Activated CD4-positive, alpha-beta T cell treated with anti-CD3 and anti-CD28 coated beads, Interleukin-10, Interleukin-2, amounts not matched to agents 100 ng/mL and 50 ng/mL, durations not matched to agents 16 hours and 8 hours (primary cell): ENCODE results near the gene PFN4.
"Not testable (repeated sequence)": the region's sequence is repeated elsewhere in the genome, so short reads cannot be mapped to it uniquely, and the experiment has no call there.

Experiments
- DNase-seq: peaks from one replicate; pipeline ENCODE4 v3.0.0-alpha.2; 2020

Gene PFN4, protein sequence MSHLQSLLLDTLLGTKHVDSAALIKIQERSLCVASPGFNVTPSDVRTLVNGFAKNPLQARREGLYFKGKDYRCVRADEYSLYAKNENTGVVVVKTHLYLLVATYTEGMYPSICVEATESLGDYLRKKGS

DNA sequence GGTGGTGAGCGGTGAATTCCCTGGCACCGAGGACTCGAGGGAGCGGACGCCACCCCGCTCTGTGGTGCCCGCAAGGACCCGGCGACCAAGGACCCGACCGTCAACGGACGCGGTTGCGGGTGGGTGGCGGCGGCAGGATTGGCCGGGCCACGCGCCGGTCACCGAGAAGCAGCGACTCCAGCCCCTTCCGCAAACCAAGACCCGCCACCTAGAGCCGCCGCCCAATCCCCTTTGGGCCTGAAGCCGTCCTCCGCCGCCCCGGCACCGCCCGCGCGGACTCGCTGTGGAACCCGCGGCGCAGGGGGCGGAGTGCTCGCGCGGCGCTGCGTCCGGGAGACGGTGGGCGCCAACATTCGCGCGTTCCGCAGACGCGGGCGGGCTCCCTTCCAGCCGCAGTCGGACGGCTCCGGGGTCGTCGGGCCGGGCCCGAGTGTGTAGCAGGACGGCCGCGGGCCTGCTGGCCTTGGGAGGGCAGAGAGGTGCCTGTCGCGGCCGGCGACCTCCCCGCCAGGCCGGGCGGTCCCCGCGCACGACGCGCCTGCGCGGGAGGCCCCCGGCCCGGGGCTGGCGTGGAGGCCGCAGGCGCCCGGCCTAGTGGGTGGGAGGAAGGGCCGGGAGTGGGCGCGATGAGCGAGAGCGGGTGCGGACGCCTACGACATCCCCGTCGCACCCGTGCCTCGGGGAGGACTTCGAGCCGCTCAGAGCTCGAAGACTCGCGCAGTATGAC, at the start of gene PFN4, which contains the start of gene FAM228B:
Gene PFN4 (minus strand): TSS at position 140 of the 727 bp plus-strand sequence. CDS start 799 bp downstream, outside the sequence.
Gene FAM228B (plus strand): TSS at position 275 of the 727 bp plus-strand sequence. CDS start 893 bp downstream, outside the sequence.
- DNase-seq: peak; percentile 87

DNA sequence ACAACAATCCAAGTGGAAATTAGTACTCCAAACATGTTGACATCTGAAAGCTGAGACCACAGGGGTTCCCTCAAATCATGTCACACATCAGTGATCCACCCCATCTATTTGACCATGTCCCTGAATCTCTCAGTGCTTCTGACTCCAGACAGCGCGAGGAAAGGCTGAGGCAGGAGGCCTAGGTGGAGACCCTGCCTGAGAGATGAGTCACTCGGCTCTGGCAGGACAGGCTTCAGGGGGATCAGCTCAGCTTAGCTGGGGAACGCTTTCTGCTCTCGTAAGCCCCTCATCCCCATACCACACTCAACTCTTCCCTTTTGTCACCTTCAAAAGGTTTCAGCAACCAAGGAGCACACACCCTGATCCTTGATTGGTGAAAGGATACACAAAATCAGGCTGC, 45.9 kb upstream of the PFN4 start:
- DNase-seq: no peak

DNA sequence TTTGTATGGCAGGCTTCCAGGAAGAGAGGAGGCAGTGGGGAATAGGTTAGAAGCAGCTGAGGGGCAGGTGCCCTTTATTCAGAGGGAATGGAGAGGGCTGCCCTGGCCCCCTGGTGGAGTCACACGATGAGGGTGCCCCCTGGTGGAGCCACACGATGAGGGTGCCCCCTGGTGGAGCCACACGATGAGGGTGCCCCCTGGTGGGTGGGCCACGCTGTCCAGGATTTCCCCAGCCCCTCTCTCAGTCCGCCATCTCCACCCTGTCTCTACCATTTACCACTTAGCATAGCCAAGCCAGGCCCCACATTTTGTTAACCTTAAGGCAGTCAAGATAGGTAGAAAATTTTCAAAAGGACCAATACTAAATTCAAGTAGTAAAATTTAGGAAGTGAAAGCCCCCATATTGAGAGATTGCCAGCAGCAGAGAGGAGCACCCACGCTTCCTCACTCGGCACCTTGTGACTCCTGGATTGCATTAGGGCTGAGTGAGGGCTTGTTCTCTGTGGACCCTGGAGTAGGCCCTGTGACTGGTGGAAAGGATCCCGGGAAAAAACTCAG, 41.4 kb upstream of the PFN4 start:
- DNase-seq: peak; percentile 41

DNA sequence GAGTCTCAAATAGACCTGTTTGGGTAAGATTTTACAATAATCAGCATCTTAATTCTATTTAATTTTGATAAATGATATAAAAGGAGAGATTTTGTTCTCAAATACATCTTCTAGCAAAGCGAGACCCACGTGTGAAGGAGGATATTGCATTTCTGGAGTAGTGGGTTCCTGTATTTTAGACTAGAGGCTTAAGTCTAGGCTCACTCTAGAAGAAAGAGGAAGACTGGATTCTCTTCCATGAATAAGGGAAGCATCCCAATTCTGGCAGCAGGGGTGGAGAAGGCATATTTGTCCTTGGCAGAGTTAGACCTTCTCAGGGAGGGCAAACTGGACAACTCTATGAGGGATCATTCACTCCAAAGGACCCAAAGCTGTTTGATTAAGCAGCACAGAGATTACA, 40.5 kb upstream of the PFN4 start:
- DNase-seq: no peak

DNA sequence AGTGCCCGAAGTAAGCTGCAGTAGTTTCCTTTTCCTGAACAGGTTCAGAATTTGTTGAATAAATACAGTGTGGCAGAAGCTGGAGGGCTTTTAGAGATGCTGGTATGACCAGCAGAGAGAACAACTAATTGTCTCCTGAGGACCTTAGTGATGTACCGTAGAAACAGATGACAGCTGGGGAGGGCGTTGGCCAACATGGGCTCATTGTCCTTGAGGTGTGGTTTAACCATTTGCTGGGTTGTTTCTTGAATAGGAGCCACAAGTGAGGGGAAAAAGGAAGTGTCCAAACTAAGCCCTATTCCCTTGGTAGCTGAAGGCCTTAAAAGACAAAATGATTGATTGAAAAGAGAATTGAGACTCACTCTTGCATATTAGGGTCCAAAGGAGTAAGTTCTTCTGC, 40.1 kb upstream of the PFN4 start:
- no peak for DNase-seq

DNA sequence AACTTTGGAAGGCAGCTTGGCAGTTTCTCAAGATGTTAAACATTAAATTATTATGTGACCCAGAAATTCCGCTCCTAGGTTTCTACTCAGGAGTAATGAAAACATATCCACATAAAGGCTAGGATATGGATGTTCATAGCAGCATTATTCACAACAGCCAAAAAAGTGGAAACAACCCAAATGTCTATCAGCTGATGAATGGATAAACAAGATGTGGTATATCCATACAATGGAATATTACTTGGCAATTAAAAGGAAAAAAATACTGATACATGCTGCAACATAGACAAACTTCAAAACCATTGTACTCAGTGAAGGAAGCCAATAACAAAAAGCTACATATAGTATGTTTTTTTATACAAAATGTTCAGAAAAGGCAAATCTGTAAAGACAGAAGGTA, 39.4 kb upstream of the PFN4 start:
- no peak for DNase-seq

DNA sequence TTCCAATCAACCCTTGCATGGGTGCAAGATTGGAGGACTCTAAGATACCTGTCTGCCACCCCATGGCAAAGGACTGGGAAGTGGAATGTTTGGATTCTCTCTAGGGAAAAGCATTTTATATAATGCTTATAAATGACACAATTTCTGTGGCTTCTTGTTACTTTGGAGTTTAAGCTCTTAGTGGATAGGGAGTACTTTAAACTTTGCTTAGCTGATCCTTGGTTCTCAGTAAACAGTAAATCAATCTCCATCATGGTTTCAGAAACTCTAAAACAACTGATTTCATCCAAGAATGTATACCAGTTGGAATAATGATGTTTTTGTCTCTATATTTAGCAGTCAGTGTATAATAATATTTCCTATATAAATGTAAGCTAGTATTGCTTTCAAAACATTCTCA, 37.6 kb upstream of the PFN4 start:
- no peak for DNase-seq

DNA sequence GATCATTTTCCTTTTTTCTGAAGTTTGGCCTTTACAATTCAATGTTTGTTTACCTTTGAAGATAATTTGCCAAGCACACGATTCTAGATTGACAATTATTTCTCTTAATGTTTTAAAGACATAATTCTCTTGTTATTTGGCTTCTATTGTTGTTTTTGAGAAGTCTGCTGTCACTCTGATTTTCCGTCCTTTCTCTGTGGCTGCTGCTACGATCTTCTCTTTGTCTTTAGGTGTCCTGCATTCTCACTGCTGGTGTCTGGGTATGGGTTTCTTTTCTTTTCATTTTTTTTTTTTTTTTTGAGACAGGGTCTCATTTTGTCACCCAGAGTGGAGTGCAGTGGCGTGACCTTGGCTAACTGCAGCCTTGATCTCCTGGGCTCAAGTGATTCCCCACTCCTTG, 36.6 kb upstream of the PFN4 start:
- DNase-seq: no peak

DNA sequence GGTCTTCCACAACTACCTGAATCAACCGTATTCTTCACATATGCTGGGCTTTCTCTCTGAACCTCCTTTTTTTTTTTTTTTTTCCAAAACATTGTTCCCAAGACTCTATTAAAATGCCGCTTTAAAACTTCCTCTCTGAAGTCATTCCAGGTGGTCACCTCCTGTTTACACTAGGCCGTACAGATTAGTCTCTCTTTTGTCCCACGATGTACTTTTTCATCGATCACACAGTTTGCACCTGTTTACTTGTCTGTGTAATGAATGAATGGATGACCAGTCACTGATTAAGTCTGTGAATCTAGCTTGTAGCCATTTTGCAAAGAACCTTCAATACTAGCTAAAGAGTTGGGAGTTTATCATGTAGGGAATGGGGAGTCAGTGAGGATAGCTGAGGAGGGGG, 35.0 kb upstream of the PFN4 start:
- DNase-seq: no peak

DNA sequence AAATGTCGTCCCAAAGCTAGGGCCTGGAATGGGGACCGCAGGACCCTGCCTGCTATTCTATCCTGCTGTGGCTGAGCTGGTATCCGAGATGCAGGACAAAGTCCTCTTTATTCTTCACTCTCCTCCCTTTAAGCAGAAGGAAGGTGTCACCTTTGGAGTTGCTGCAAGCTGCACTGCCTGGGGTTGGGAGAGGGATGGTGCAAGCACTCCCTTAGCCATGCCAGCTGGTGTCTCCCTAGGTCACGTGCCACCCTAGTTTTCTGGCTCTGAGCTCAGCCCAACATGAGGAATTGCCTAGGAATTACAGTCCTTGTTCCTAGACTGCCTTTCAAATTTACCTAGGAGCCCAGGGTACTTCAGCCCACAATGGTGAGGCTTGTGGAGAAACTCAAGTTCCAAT, 30.3 kb upstream of the PFN4 start:
- no peak for DNase-seq

DNA sequence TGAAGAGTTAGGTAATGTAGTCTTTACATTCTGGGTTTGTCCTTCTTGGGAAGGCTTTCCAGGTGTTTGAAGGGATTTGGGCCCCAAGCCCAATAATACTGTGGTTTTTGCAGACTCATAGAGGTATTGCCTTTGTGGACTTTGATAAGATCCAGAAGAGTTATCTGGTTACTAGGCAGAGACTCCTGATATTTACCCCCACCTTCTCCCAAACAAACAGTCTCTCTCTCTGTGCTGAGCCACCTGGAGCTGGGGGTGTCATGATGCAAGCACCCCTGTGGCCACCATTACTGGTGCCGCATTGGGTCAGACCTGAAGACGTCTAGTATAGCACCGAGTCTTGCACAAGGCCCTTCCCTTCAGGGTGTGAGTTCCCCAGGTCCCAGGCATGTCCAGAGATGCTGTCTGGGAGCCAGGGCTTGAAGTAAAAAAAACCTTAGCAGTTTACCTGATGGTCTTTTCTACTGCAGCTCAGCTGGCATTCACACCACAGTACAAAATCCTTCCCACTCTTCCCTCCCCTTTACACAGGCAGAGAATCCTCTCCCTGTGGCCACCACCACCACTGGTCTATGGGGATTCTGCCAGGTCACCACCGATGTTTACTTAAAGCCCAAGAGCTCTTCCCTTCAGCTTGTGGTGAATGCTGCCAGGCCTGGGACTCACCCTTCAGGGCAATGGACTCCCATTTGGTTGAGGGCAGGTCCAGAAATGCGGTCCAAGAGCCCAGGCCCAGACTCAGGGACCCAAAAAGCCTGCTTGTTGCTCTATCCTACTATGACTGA, 29.5 kb upstream of the PFN4 start:
- DNase-seq: no peak

DNA sequence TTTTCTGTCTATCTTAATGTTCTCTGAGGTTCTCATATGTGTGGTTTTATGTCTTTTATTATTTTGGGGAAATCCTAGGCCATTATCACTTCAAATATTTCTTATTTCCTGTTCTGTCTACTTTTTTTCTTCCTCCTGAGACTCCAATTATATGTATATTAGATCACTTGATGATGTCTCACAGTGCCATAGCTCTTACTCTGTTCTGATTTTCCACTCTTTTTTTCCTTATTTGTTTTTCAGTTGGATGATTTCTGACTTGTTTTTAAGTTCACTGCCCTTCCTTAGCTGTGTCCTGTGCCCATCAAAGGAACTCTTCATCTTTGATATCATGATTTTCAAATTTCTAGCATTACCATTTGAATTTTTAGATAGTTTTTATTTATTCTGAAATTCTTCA, 24.2 kb upstream of the PFN4 start:
- DNase-seq: no peak

DNA sequence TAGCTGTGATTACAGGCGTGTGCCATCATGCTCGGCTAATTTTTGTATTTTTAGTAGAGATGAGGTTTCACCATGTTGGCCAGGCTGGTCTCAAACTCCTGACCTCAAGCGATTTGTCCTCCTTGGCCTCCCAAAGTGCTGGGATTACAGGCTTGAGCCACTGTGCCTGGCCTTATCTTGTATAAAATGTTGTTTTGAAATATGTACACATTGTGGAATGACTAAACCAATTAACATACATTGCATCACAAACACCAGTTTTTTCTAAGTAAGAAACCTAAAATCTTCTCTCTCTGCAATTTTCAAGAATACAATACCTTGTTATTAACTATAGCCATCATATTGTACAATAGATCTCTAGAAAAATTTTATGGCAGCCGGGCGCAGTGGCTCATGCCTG, 17.2 kb upstream of the PFN4 start:
- not testable (repeated sequence) for DNase-seq

DNA sequence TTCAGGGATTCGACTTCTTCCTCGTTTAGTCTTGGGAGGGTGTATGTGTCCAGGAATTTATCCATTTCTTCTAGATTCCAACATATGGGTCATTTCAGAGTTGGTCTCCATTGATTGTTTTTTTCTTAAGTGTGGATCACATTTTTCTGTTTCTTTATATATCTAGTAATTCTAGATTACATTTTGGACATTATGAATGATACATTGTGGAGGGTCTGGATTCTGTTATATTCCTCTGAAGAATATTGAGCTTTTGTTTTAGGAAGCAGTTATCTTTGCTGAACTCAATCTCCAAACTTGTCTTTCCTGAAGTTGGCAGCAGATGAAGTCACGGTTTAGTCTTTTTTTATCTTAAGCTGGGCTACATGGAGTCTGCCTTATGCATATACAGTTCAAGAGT, 9.4 kb upstream of the PFN4 start:
- no peak for DNase-seq

DNA sequence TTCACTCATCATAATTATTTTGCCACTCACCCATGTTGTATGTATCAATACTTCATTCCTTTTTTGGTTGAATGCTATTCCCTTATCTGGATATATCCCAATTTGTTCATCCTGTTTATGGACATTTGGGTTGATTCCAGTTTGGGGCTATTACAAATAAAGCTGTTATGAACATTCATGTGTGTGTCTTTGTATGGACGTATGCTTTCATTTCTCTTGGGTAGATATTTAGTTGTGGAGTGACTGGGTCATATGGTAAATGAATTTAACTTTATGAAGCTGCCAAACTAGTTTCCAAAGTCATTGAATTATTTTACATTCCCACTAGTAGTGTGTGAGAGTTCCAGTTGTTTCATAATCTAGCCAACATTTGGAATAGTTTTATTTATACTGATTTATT, 2.8 kb upstream of the PFN4 start:
- no peak for DNase-seq

DNA sequence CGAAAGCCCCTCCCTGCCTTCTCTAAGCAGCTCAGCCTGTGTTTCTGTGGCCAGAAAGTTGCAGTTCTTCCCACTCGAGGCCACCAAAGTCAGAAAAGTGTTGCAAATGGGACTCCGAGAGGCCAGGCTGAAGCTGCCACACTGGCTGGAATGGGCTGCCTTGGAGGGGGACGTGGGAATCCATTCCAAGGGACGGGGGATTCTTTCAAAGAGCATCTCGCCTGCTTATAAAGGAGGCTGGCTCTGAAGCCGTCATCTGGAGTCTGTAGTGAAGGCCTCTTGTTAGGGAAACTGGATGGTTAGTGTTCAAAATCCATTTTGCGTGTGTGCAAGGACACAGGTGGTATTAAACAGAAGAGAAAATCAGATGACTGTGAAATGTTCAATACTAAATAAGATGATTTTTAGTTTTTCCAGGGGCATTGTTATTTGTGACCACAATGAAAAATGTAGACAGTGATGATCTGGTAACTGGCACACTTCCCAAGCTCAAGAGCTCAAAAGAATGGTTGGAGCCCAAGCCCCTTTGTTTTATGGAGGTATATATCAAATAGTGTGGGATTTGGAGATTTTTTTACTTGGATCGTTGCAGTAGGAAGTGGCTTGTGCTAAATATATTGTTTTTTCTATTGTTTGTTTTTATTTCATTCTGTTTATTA, 917 bp upstream of the PFN4 start:
- no peak for DNase-seq

DNA sequence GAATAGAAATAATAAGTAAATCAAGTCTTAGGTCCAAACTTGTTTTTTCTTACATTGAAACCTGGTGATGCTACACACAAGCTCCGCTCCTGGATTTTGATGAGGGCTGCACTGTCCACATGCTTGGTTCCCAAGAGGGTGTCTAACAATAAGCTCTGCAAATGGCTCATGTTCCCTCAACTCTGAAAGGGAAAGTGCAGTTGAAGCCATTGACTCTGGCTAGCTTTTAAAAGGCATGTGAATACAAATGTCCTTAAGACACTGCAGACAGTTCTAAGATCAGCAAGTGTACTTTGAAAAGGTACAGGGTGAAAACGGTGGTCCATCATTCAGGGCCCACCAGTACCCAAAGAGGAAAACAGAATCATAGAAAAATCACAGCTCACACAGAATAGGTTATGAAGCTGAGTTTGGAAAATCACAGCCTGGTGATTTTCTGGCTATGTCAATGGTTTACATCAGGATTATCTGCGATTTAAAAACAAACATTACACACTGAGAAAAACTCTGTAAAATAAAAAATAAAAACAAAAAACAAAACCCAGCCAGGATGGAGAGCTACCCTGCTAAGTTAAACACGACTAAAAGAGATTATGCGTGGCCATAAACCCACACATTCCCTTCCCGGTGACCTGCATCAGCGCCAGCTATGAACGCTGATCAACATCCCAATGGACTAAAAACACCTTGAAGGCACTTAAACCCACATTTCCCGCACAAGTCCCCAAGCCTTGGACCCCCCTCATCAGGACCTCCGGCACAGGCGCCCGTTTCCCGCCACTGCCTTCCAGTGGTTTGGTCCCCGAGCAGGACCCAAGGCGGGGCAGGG, 554 bp downstream of the PFN4 start:
- no peak for DNase-seq

DNA sequence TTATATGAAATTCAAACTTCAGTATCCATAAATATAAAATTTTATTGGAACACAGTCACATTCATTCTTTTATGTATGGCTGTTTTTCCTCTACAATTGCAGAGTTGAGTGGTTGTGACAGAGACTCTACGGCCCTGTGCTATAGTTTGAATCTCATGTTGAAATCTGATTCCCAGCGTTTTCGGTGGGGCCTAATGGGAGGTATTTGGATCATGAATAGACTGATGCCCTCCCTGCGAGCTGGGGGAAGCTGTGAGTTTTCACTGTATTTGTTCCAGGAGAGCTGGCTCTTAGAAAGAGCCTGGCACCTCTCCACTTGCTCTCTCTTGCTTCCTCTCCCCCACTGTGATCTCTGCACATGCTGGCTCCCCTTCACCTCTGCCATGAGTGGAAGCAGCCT, 1.7 kb downstream of the PFN4 start:
- no peak for DNase-seq

DNA sequence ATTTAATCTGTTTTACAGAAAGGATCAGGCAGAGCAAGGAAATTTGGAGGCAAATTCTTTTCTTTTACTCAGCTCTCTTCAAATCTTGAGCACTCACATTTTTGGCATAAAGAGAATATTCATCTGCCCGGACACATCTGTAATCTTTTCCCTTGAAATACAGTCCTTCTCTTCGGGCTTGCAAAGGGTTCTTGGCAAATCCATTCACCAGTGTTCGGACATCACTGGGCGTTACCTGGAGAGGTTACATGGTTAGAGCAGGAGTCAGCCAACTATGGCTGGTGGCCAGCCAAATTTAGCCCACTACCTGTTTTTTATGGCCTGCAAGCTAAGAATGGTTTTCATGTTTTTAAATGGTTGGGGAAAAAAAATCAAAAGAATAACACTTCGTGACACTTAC, 2.1 kb downstream of the PFN4 start:
- no peak for DNase-seq

DNA sequence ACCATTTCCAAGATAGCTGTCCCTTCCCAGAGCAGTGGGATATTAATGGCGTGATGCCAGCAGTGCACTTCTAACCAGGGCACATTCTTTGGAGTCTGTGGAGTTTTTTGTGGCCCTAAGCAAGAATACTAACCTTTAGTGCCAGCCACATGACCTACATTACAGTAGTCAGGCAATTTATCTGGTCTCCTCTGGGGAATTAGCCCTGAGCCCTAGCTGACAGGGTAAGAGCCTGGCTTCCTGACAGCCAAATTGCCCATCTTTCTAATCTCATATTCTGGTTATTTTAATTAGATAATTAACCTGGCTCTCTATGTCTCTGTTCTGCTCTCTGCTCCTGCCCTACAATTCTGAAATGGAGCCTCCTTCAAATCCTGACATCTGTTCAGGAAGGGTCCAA, 5.2 kb downstream of the PFN4 start:
- no peak for DNase-seq

DNA sequence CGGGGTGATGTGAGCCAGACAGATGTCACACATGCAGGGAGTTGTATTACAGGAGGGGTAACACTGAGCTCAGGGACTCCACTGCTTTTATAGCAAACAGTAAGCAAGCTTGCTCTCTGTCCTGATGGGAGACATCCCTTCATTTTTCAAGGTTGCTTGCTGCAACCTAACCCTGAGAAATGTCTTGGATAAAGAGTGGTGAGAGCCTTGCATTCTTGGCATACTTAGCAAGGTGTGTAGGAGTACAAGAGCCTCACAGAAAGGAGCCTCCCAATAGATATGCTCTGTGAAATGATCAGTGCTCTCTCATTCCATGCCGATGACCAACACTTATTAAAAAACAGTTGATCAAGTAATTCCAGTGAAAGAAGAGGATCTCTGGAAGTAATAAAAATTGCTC, 8.1 kb downstream of the PFN4 start:
- no peak for DNase-seq

DNA sequence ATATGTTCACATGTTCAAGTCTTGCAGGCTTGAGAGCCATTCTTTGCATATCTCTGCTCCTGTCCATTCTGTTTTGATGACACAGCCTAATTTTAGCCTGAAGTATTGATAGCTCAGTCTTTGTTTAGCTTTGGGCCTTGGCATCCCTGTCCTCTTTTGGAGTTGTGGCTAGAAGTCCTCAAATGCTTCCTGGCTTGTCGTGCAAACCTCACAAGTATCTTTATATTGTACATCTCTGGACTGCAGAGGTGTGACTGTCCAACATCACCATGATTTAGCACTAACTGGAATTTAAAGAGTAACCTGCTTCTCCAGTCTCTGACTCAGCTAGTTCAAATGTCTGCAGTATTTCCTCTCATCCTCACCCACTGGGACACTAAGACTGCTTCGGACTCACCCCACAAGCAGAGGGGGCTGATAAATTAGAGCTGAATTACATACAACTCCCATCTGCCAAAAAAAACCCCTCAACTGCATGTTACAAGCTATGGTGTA, 11.7 kb downstream of the PFN4 start:
- no peak for DNase-seq
